Measurements from ENCODE around the gene RAB11FIP3.
"Not testable (repeated sequence)": the region's sequence is repeated elsewhere in the genome, so short reads cannot be mapped to it uniquely, and the experiment has no call there.

The RAB11FIP3 gene

DNA sequence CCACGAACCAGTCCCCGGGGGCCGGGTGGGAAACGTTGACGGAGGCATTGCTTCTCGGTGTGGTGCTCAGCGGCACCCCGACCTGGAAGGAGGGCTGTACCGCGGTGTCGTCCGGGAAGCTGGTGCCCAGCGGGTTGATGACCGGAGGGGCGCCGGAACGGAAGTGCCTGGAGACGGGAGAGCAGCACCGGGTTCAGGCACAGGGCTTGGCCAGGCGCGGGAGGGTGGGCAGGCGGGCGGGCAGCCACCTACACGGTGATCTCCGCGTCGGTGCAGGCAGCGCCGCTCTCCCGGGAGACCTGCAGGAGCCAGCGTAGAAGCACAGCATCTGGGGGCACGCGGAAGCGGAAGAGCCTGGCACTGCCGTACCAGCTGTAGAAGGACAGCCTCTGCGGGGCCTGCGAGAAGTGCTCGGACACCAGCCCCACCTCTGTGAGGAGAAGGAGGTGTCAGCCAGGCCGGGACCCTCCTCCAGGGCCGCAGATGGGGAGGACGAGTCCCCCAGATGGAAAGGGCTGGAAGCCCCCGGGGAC is 48.0 kb upstream of the RAB11FIP3 start:
- Histone ChIP-seq H3K4me2 (ENCODE audit: low read depth, low read length) (no peak overlapping the region), H3K4me1 (ENCODE audit: low read length) (no peaks in the 10 kb centered on the region), H2AFZ (ENCODE audit: low read length) (no peak overlapping the region), H3K9me2 (replicated peaks; ENCODE audit: insufficient read depth, low read length) (no peaks in the 10 kb centered on the region), H4K20me1 (ENCODE audit: insufficient read depth, low read length) (no peaks in the 10 kb centered on the region), H3K27me3 (replicated peaks; ENCODE audit: insufficient read depth, low read length) (no peaks in the 10 kb centered on the region), H3K36me3 (replicated peaks; ENCODE audit: insufficient read depth, low read length) (no peaks in the 10 kb centered on the region), H3K79me2 (ENCODE audit: low read length) (peaks cover 29% of the 10 kb centered on the region), H3K4me3 (ENCODE audit: low read length) (no peak overlapping the region), H3K27ac (ENCODE audit: low read length) (no peak overlapping the region), H3K9me3 (replicated peaks; ENCODE audit: insufficient read depth, low read length) (no peaks in the 10 kb centered on the region), H3K9ac (ENCODE audit: low read length) (no peak overlapping the region), H3F3A (ENCODE audit: insufficient read depth, low read length) (no peaks in the 10 kb centered on the region)
- DNase-seq = no peak
- TF ChIP-seq, protein P1, sequence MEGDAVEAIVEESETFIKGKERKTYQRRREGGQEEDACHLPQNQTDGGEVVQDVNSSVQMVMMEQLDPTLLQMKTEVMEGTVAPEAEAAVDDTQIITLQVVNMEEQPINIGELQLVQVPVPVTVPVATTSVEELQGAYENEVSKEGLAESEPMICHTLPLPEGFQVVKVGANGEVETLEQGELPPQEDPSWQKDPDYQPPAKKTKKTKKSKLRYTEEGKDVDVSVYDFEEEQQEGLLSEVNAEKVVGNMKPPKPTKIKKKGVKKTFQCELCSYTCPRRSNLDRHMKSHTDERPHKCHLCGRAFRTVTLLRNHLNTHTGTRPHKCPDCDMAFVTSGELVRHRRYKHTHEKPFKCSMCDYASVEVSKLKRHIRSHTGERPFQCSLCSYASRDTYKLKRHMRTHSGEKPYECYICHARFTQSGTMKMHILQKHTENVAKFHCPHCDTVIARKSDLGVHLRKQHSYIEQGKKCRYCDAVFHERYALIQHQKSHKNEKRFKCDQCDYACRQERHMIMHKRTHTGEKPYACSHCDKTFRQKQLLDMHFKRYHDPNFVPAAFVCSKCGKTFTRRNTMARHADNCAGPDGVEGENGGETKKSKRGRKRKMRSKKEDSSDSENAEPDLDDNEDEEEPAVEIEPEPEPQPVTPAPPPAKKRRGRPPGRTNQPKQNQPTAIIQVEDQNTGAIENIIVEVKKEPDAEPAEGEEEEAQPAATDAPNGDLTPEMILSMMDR (IDR thresholded peaks at IDR 0.05; ENCODE audit: low read length) = no peak
- no peak for TF ChIP-seq EZH2 (optimal IDR thresholded peaks at IDR 0.05; ENCODE audit: low read depth, low read length)
- no peak for TF ChIP-seq EZH2phosphoT487 (IDR thresholded peaks at IDR 0.05; ENCODE audit: low read length)

DNA sequence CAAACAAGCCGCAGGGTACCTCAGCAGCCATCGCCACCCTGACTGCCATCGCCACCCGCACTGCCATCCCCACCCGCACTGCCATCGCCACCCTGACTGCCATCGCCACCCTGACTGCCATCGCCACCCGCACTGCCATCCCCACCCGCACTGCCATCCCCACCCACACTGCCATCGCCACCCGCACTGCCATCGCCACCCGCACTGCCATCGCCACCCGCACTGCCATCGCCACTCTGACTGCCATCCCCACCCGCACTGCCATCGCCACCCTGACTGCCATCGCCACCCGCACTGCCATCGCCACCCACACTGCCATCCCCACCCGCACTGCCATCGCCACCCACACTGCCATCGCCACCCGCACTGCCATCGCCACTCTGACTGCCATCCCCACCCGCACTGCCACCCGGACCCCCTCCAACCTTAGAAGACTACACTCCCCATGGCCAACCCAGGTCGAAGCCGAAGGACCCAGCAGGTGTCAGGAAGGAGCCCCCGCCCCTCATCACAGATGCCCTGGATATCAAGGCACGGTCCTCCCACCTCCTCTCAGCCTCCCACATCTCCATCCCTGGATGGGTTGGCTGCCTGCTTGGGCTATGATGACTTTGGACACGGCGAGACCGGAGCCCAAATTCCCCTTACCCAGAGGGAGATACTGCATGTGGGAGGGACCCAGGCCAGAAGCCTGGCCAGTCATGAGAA is 47.2 kb upstream of the RAB11FIP3 start:
- H3K4me2 ChIP-seq (ENCODE audit: low read depth, low read length); H3F3A ChIP-seq (ENCODE audit: insufficient read depth, low read length); H3K4me1 ChIP-seq (ENCODE audit: low read length); H3K9me3 ChIP-seq (replicated peaks; ENCODE audit: insufficient read depth, low read length); H2AFZ ChIP-seq (ENCODE audit: low read length); H3K9ac ChIP-seq (ENCODE audit: low read length); H3K27me3 ChIP-seq (replicated peaks; ENCODE audit: insufficient read depth, low read length); H3K36me3 ChIP-seq (replicated peaks; ENCODE audit: insufficient read depth, low read length); H3K9me2 ChIP-seq (replicated peaks; ENCODE audit: insufficient read depth, low read length); H3K27ac ChIP-seq (ENCODE audit: low read length); H3K4me3 ChIP-seq (ENCODE audit: low read length); DNase-seq; H4K20me1 ChIP-seq (ENCODE audit: insufficient read depth, low read length): not testable (repeated sequence)
- H3K79me2 ChIP-seq (ENCODE audit: low read length) = peaks cover 29% of the 10 kb centered on the region

DNA sequence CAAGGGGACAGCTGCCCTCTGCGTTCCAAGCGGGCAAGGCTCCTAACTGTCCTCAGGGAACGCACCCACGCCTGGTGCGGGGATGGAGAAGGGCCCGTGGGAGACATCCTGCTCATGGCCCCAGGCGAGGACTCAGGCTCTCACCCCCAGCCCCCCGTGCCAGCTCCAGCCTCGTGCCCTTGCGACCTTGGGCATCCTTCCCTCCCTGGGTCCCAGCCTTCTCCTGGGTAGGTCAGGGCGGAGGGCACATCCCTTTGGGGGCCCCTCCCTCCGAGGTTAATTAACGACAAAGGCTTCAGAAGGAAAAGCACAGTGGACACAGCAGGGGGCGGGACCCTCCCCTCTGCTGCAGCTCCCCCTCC is 46.6 kb upstream of the RAB11FIP3 start:
- no peak overlapping the region for H3K4me3 ChIP-seq (ENCODE audit: low read length)

More for the DNA sequence above, 46.6 kb upstream of the RAB11FIP3 start:
- H3K4me2 ChIP-seq (ENCODE audit: low read depth, low read length) = no peak overlapping the region
- no peak for DNase-seq
- H4K20me1 ChIP-seq (ENCODE audit: insufficient read depth, low read length) = no peaks in the 10 kb centered on the region
- no peaks in the 10 kb centered on the region for H3F3A ChIP-seq (ENCODE audit: insufficient read depth, low read length)
- no peaks in the 10 kb centered on the region for H3K27me3 ChIP-seq (replicated peaks; ENCODE audit: insufficient read depth, low read length)
- H3K9me3 ChIP-seq (replicated peaks; ENCODE audit: insufficient read depth, low read length) = no peaks in the 10 kb centered on the region
- TF ChIP-seq EZH2 (optimal IDR thresholded peaks at IDR 0.05; ENCODE audit: low read depth, low read length) (no peak), EZH2phosphoT487 (IDR thresholded peaks at IDR 0.05; ENCODE audit: low read length) (no peak)
- TF ChIP-seq, protein P1 (IDR thresholded peaks at IDR 0.05; ENCODE audit: low read length) = no peak
- 0 out of 2 replicates have a peak, but pooled peaks cover 3% of the 10 kb centered on the region for H3K4me1 ChIP-seq (ENCODE audit: low read length)
- no peaks in the 10 kb centered on the region for H3K9me2 ChIP-seq (replicated peaks; ENCODE audit: insufficient read depth, low read length)
- no peak overlapping the region for H2AFZ ChIP-seq (ENCODE audit: low read length)
- H3K27ac ChIP-seq (ENCODE audit: low read length) = no peak overlapping the region
- H3K9ac ChIP-seq (ENCODE audit: low read length) = no peak overlapping the region
- peaks cover 29% of the 10 kb centered on the region for H3K79me2 ChIP-seq (ENCODE audit: low read length)
- H3K36me3 ChIP-seq (replicated peaks; ENCODE audit: insufficient read depth, low read length) = no peaks in the 10 kb centered on the region
